MM.1S (cell line): ENCODE results near the gene AK8.

ENCODE experiments used
- CTCF ChIP-seq: fragments of 300-600 bp; sonication (generic); IDR thresholded peaks from 2 replicates; pipeline ENCODE4 v1.5.1; 2016; ENCODE audit warnings: antibody characterized with exemption, low read length, mixed read lengths
- EZH2phosphoT487 ChIP-seq: fragments of 300-600 bp; sonication (generic); IDR thresholded peaks from 2 replicates; pipeline ENCODE4 v1.6.1; 2018; ENCODE audit warnings: antibody characterized with exemption, low read length

DNA sequence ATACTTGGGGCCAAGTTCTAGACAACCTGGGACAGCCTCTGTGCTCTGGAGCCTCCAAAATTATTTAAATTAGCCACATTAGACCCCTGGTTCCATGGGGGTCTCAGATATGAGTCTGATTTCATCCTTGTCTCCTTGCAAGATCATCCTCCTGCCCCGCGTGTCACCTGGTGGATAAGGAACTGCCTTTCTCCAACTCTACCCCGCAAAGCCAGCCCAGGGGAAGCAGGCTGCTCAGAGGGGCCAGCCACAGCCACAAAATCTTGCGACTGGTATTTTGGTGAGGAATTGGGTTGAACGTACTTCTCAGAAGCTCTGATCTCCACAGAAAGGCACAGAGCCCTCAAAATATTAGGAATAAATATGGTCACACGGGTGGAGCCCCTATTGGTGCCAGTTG lies 101.2 kb downstream of the AK8 start:
- TF ChIP-seq CTCF = no peak
- TF ChIP-seq EZH2phosphoT487 = no peak
